Transverse colon (tissue), 4 donors: ENCODE measurements around the gene CDX4. TPM values are rescaled to one million over a fixed set of nuclear protein-coding genes. Genes with fewer than 3 reads are reported as not detected.

ENCODE experiments used
- small RNA-seq, 4 donors: library from RNA; depleted of rRNA; stranded (forward); fragments of <200 nt; gene quantifications; one replicate each; pipeline ENCODE3, GENCODE V24; 2016
- total RNA-seq, 4 donors: library from RNA; depleted of rRNA; stranded (reverse); fragments of >200 nt; gene quantifications; one replicate each; pipeline ENCODE4 v1.1.0, GENCODE V29; 2016

CDX4 gene
- total RNA-seq, 4 donors from 2014 or later = not detected

Small RNA genes within 50 kb of the gene (small RNA-seq; reads per million reads assigned to genes)
- gene MORF4L1P6 (0 reads per million in 4 donors), gene RNU6-1044P (0 reads per million in 4 donors)

Other genes with a start within 250 kb of the CDX4 start
- gene NAP1L2, start 232.2 kb upstream of the CDX4 start, total RNA-seq = 1 to 10 TPM in 2 of 4 donors, under 1 TPM in 1, not detected in 1; 1.00 to 2.9 (median 1.4) TPM
- gene CHIC1, start 116.1 kb downstream of the CDX4 start, total RNA-seq = 10 to 100 TPM in 2 of 4 donors, 1 to 10 TPM in 1, under 1 TPM in 1; 1.00 to 13.5 (median 9.2) TPM